ENCODE measurements around the gene ZSCAN22.

GRCh38 chr19:58304748-58305064 lies 22.1 kb upstream of the ZSCAN22 start:
- TF ChIP-seq POLR2A (IDR thresholded peaks at IDR 0.05; ENCODE audit: low read length) (no peak), GATA1 (IDR thresholded peaks at IDR 0.05; ENCODE audit: low read depth, low read length) (no peak)

Data from erythroblast (primary cell).